Testis (tissue), 2 donors: ENCODE measurements around the gene GPS1.
A peak's percentile ranks its signal among the peaks of the same experiment; 100 is the strongest.

ENCODE experiments used
- CTCF ChIP-seq, 3 experiments: fragments of 450-650 bp in 2 of 3; fragments of 200-600 bp in 1 of 3; sonication (generic) in 1 of 3; IDR thresholded peaks; one replicate each; pipeline ENCODE4 v1.5.1; 2016 to 2019; ENCODE audit warnings: antibody characterized with exemption in 3 of 3, mild to moderate bottlenecking in 2 of 3, moderate library complexity in 1 of 3
- POLR2A ChIP-seq: fragments of 450-650 bp; IDR thresholded peaks from one replicate; pipeline ENCODE4 v1.6.1; 2017; ENCODE audit warnings: antibody characterized with exemption, mild to moderate bottlenecking, moderate library complexity

GRCh38 chr17:82019690-82020571, 31.8 kb upstream of the GPS1 start:
- peak; percentile 32 to 71 (median 59) for TF ChIP-seq CTCF (IDR thresholded peaks at IDR 0.05)
- no peak for TF ChIP-seq POLR2A
